AG08395 (cell line): ENCODE measurements around the gene RASA3.

Experiments
- DNase-seq: peaks from one replicate; pipeline ENCODE4 v3.0.0; 2012; ENCODE audit warnings: mixed read lengths, low spot score

Gene RASA3

DNA sequence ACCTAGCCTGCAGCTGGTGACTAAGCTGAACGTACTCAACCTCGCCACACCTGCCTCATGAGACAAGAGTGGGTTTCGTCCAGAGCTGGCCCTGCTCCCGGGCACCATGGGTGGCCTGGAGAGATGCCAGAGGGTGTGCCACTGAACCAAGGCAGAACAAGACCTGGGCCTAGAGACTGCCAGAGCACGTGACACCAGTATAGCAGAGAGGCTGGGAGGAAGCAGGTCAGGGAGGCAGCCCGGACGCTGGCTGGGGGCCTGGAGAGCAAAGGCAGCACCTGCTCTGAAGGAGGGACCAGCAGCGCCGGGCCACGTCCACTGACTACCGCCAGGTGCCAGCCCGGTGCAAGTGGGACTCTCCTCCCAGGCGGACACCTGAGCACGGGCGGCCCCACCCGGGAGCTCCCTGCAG is 151.2 kb downstream of the RASA3 start:
- no peak for DNase-seq

GRCh38 chr13:113980489-113981064 is 151.8 kb downstream of the RASA3 start:
- DNase-seq = no peak

DNA sequence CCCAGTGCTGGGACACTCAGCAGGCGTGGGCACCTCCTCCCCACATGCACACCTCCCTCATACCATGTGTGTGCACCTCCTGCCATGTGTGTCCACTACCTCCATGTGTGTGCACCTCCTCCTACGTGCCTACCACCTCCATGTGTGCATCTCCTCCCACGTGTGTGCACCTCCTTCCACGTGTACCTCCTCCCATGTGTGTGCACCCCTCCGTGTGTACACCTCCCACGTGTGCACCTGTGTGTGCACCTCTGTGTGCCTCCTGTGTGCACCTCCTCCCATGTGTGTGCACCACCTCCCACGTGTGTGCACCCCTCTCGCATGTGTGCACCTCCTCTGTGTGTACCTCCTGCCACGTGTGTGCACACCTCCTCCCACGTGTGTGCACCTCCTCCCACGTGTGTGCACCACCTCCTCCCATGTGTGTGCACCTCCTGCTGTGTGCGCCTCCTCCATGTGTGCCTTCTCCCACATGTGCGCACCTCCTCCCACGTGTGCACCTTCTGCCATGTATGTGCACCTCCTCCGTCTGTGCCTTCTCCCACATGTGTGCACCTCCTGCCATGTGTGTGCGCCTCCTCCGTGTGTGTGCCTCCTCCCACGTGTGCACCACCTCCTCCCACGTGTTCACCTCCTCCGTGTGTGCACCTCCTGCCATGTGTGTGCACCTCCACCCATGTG is 152.5 kb downstream of the RASA3 start:
- no peak for DNase-seq

- DNase-seq = no peak
These were observed 153.5 kb downstream of the RASA3 start for GRCh38 chr13:113978741-113979481.

DNA sequence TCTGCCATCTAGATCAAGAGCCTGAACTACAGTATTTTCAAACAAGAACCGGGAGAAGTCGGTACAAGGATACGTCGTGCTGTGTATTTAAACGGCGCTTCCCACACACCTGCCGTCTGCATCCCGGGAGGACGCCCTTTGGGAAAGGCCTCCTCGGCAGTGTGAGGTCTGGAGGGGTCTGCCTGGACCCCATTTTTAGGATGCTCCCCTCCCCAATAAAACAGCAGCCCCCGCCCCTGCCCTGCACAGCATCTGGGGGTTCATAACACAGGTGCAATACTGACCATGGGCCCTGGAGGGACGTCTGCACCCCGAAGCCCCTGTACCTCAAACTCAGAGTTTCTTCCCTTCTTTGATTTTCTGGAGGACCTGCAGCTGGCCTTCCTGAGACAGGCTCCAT is 154.4 kb downstream of the RASA3 start:
- no peak for DNase-seq

- DNase-seq = peak; percentile 90
These were observed 155.4 kb downstream of the RASA3 start for GRCh38 chr13:113976711-113977684.

GRCh38 chr13:113975416-113975815 is 157.0 kb downstream of the RASA3 start:
- no peak for DNase-seq

DNA sequence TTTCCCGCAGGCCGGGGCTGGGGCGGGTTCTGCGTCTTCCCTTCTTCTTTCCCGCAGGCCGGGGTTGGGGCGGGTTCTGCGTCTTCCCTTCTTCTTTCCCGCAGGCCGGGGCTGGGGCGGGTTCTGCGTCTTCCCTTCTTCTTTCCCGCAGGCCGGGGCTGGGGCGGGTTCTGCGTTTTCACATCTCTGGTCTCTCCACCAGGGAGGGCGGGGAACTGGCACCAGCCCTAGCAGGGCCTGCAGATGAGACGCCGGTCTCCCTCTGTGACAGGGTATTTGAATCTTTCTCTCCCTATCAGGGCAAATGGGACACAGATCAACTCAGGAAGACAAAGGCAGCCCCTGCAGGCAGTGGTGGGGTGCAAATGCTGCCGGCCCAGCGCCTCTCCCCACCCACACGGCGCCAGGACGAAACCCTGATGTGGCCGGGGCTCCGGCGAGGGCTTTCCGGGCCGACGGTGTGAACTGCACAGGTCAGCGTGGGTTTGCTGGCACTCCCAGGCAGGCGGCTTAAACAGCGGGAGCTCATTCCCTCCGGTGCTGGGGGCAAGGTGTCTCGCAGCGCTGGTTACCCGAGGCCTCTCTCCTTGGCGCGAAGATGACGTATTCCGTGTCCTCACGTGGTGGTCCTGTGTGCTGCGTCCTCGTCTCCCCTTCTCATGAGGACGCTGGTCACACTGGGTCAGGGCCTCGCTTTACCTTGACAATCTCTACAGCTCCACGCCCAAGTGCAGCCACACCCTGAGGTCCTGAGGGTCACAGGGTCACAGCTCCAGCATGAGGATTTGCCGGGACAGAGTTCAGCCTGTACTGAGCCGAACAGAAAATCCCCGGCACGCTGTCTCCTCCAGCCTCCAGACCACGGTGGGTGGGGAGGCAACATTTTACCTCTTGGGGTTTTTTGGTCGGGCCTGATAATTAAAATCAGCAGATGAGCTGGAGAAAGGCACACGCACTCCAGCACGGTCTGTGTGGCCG is 157.8 kb downstream of the RASA3 start:
- DNase-seq = no peak

DNA sequence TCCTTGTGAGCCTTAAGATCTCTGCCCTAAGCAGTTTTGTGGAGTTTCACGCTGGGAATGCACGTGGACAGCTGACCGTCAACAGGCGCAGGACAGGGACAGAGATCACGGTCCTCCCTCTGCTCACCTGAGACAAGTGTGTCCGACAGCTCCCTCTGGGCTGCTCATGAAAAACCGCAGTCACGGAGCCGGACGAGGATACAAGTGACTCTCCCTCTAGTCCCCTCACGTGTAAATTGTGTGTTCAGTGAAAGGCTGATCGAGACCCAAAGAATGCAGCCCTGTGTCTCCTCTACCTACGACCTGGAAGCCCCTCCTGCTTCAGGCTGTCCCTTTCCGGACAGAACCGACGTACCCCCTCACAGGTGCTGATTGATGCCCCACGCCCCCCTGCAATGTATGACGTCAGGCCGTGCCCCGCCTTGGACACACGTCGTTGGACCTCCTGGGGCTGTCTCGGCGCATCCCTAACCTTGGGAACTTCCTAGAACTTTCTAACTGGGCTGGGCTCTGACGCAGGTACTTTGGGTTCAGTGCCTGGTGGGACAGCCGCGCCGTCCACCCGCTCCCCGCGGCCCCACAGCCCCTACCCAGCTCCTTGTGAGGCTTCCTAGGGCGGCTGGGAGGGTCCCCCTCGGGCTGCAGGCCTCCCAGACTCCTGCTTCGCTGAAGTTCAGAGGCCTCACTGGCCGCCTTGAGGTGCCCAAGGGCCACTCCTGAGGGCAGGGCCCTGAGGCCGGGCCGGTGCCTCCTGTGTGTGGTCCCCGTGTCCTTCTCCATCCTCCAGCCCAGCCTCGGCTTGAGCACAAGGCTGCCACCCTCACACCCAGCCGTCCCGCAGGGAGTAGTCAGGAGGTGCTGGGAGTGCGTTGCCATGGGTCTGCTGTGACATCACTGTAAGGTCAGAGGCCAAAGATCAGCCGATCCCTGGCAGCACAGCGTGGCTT is 158.9 kb downstream of the RASA3 start, which contains the start of gene C13orf46:
C13orf46 (minus strand) TSS at position 859 of the 947 bp plus-strand sequence; CDS start at position 780, 79 bp downstream.
- DNase-seq = no peak

GRCh38 chr13:113972451-113973217 is 159.8 kb downstream of the RASA3 start:
- DNase-seq = no peak

- no peak for DNase-seq
These were observed 160.8 kb downstream of the RASA3 start for GRCh38 chr13:113971471-113972231.

- DNase-seq = no peak
These were observed 161.5 kb downstream of the RASA3 start for GRCh38 chr13:113970810-113971470.

- no peak for DNase-seq
These were observed 162.3 kb downstream of the RASA3 start for GRCh38 chr13:113969973-113970611.

DNA sequence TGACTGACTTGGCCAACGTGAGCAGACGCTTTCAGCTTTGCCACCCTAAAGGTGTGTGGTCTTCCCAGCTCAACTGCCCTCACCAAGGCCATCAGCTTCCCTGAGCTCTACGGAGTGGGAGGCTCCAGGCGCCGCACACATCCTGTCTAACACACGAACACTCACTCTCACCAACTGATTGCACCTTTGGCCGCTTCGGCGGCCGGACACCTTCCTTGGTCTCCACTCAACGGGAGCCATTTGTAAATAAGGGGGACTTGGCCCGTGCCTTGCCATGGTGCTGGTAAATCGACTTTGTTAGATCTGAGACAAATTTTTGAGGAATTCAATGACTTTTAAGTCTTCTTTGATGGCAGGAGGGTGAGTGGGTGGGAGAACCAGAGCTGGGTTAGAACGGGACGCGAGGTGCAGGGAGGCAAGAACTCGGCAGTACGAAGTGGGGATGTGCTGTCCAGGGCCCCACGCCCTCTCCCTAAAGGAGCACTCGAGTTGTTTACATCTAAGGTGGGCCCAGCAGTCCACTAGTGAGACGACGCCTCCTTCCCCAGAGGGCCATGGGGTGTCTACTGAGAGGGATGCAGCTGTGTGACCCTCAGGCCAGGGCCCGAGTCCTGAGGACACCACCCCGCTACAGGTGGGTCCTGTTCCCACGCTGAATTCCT is 163.0 kb downstream of the RASA3 start:
- no peak for DNase-seq

GRCh38 chr13:113968463-113969310 is 163.7 kb downstream of the RASA3 start:
- no peak for DNase-seq
